ENCODE measurements around the gene TIMM23.

DNA sequence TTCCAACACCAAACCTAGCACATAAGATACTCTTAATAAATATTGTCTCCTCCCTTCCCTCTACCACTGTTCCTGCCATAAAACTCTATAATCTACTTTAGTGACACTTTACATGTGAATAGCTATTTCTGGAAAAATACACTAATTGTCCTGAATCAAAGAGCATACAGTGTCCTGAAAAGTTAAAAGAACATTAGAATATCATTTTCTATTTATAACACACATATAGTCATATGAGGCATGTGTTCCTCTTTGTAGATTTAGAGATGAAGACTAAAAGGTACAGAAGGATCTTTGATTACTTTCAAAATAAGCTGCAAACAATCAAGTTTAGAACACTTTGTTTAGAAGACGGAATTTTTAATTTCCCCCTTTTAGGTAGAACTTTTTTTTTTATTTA, 44.5 kb downstream of the TIMM23 start:
- TF ChIP-seq, protein P1, sequence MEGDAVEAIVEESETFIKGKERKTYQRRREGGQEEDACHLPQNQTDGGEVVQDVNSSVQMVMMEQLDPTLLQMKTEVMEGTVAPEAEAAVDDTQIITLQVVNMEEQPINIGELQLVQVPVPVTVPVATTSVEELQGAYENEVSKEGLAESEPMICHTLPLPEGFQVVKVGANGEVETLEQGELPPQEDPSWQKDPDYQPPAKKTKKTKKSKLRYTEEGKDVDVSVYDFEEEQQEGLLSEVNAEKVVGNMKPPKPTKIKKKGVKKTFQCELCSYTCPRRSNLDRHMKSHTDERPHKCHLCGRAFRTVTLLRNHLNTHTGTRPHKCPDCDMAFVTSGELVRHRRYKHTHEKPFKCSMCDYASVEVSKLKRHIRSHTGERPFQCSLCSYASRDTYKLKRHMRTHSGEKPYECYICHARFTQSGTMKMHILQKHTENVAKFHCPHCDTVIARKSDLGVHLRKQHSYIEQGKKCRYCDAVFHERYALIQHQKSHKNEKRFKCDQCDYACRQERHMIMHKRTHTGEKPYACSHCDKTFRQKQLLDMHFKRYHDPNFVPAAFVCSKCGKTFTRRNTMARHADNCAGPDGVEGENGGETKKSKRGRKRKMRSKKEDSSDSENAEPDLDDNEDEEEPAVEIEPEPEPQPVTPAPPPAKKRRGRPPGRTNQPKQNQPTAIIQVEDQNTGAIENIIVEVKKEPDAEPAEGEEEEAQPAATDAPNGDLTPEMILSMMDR (IDR thresholded peaks at IDR 0.05; ENCODE audit: low read depth, low read length) = no peak
- no peak for TF ChIP-seq EZH2phosphoT487 (IDR thresholded peaks at IDR 0.05; ENCODE audit: low read depth)

Measured in OCI-LY3 (cell line).